ES-I3 (cell line): ENCODE data around the gene COL10A1.
"Not testable (repeated sequence)": the region's sequence is repeated elsewhere in the genome, so short reads cannot be mapped to it uniquely, and the experiment has no call there.

ENCODE experiments used
- H3K36me3 ChIP-seq: 2 replicates; pipeline ENCODE4 v1.6.1; 2013; ENCODE audit warnings: mild to moderate bottlenecking, low read length, control low read depth, moderate library complexity; ENCODE audit not compliant: insufficient read depth
- H3K4me1 ChIP-seq: 2 replicates; pipeline ENCODE4 v1.6.1; 2013; ENCODE audit warnings: mild to moderate bottlenecking, control low read depth, low read length; ENCODE audit not compliant: insufficient read depth
- H3K9ac ChIP-seq: 2 replicates; pipeline ENCODE4 v1.6.1; 2013; ENCODE audit warnings: low read depth, mild to moderate bottlenecking, low read length, moderate library complexity
- H3K9me3 ChIP-seq: 2 replicates; pipeline ENCODE4 v1.6.1; 2013; ENCODE audit warnings: mild to moderate bottlenecking, low read length, moderate library complexity; ENCODE audit not compliant: control insufficient read depth, insufficient read depth

COL10A1 gene

GRCh38 chr6:116106146-116106545 lies 19.8 kb downstream of the COL10A1 start:
- Histone ChIP-seq H3K9ac (no peak overlapping the region), H3K9me3 (no peaks in the 10 kb centered on the region), H3K4me1 (0 out of 2 replicates have a peak, but pooled peaks cover 19% of the 10 kb centered on the region), H3K36me3 (no peaks in the 10 kb centered on the region; the same call in 1 of the 2 replicates)

- Histone ChIP-seq H3K36me3 (no peaks in the 10 kb centered on the region; the same call in 1 of the 2 replicates), H3K4me1 (0 out of 2 replicates have a peak, but pooled peaks cover 19% of the 10 kb centered on the region), H3K9ac (no peak overlapping the region), H3K9me3 (no peaks in the 10 kb centered on the region)
Observed at GRCh38 chr6:116105247-116105646, 20.7 kb downstream of the COL10A1 start.

GRCh38 chr6:116104636-116105035 lies 21.3 kb downstream of the COL10A1 start:
- Histone ChIP-seq H3K9me3 (no peaks in the 10 kb centered on the region), H3K36me3 (no peaks in the 10 kb centered on the region; the same call in 1 of the 2 replicates), H3K4me1 (0 out of 2 replicates have a peak, but pooled peaks cover 19% of the 10 kb centered on the region), H3K9ac (no peak overlapping the region)

- no peaks in the 10 kb centered on the region for H3K9me3 ChIP-seq
- 0 out of 2 replicates have a peak, but pooled peaks cover 15% of the 10 kb centered on the region for H3K4me1 ChIP-seq
- H3K36me3 ChIP-seq: no peaks in the 10 kb centered on the region
- no peak overlapping the region for H3K9ac ChIP-seq
Observed at GRCh38 chr6:116102873-116103272, 23.1 kb downstream of the COL10A1 start.

GRCh38 chr6:116101790-116102189 lies 24.1 kb downstream of the COL10A1 start:
- Histone ChIP-seq H3K9me3 (no peaks in the 10 kb centered on the region), H3K9ac (peak overlapping the region; percentile 86), H3K36me3 (no peaks in the 10 kb centered on the region), H3K4me1 (0 out of 2 replicates have a peak, but pooled peaks cover 15% of the 10 kb centered on the region)

GRCh38 chr6:116101302-116101718 lies 24.6 kb downstream of the COL10A1 start:
- H3K9ac ChIP-seq: peak overlapping the region; percentile 86
- H3K4me1 ChIP-seq: 0 out of 2 replicates have a peak, but pooled peaks cover 15% of the 10 kb centered on the region
- H3K36me3 ChIP-seq: 0 out of 2 replicates have a peak, but pooled peaks cover 2% of the 10 kb centered on the region
- H3K9me3 ChIP-seq: peaks cover 4% of the 10 kb centered on the region; the same call in 1 of the 2 replicates

- Histone ChIP-seq H3K9me3 (peaks cover 8% of the 10 kb centered on the region; the same call in 1 of the 2 replicates), H3K36me3 (0 out of 2 replicates have a peak, but pooled peaks cover 3% of the 10 kb centered on the region), H3K9ac (peak within 1 kb of the TSS; percentile 86), H3K4me1 (0 out of 2 replicates have a peak, but pooled peaks cover 15% of the 10 kb centered on the region)
Observed at GRCh38 chr6:116100419-116101301, 25.3 kb downstream of the COL10A1 start, which contains the start of gene NT5DC1. Gene NT5DC1, plus strand, starts transcription at chr6:116100853. Its CDS starts 78 bp downstream, at chr6:116100931.

GRCh38 chr6:116099036-116099435 lies 26.9 kb downstream of the COL10A1 start:
- H3K9me3 ChIP-seq: peaks cover 8% of the 10 kb centered on the region
- H3K4me1 ChIP-seq: 0 out of 2 replicates have a peak, but pooled peaks cover 11% of the 10 kb centered on the region
- no peak overlapping the region for H3K9ac ChIP-seq
- H3K36me3 ChIP-seq: 0 out of 2 replicates have a peak, but pooled peaks cover 3% of the 10 kb centered on the region

GRCh38 chr6:116096979-116097816 lies 28.7 kb downstream of the COL10A1 start:
- Histone ChIP-seq H3K4me1 (0 out of 2 replicates have a peak, but pooled peaks cover 2% of the 10 kb centered on the region), H3K9ac (no peak overlapping the region), H3K36me3 (0 out of 2 replicates have a peak, but pooled peaks cover 3% of the 10 kb centered on the region), H3K9me3 (peaks cover 8% of the 10 kb centered on the region)

GRCh38 chr6:116096048-116096759 lies 29.7 kb downstream of the COL10A1 start:
- not testable (repeated sequence) for H3K9ac ChIP-seq, H3K36me3 ChIP-seq, H3K9me3 ChIP-seq, H3K4me1 ChIP-seq

GRCh38 chr6:116094041-116094440 lies 31.9 kb downstream of the COL10A1 start:
- Histone ChIP-seq H3K36me3 (peaks cover 3% of the 10 kb centered on the region; the same call in 1 of the 2 replicates), H3K4me1 (no peaks in the 10 kb centered on the region), H3K9ac (no peak overlapping the region), H3K9me3 (peaks cover 8% of the 10 kb centered on the region)

- Histone ChIP-seq H3K9ac (no peak overlapping the region), H3K4me1 (no peaks in the 10 kb centered on the region), H3K36me3 (no peaks in the 10 kb centered on the region; the same call in 1 of the 2 replicates), H3K9me3 (no peaks in the 10 kb centered on the region)
Observed at GRCh38 chr6:116090251-116090650, 35.7 kb downstream of the COL10A1 start.

GRCh38 chr6:116088946-116089345 lies 37.0 kb downstream of the COL10A1 start:
- H3K9me3 ChIP-seq: no peaks in the 10 kb centered on the region
- no peaks in the 10 kb centered on the region for H3K4me1 ChIP-seq
- no peak overlapping the region for H3K9ac ChIP-seq
- H3K36me3 ChIP-seq: no peaks in the 10 kb centered on the region; the same call in 1 of the 2 replicates
